ENCODE results near the gene PARN. TPM values are rescaled to one million over a fixed set of nuclear protein-coding genes. Genes with fewer than 3 reads are reported as not detected.

PARN gene
- total and polyA plus RNA-seq, 7 donors = 10.3 to 20.9 (median 14.1) TPM

GRCh38 chr16:14606102-14606501 is 24.0 kb downstream of the PARN start:
- DNase-seq (no peak), ATAC-seq (no peak)
- WGBS, 3 donors = 86 to 98% (median 93%) methylated on average over 6 of the region's 6 CpGs
- peaks cover 15 to 97% of the 10 kb centered on the region in 2 donors for H3K36me3 ChIP-seq (ENCODE audit: insufficient read depth in 1 of 2, low read depth in 1 of 2)
- H3K4me1 ChIP-seq = no peaks in the 10 kb centered on the region
- no peak overlapping the region for H3K27ac ChIP-seq
- no peaks in the 10 kb centered on the region for H3K27me3 ChIP-seq (ENCODE audit: insufficient read depth in 3 of 3, low read length in 2 of 3)
- TF ChIP-seq CTCF (IDR thresholded peaks at IDR 0.05) = no peak
- intact Hi-C loops (cut with DNase I) = no loop called here
- no peak overlapping the region for H3K4me3 ChIP-seq
- H3K9me3 ChIP-seq = no peaks in the 10 kb centered on the region

- ATAC-seq (no peak), DNase-seq (no peak)
- Histone ChIP-seq H3K4me3 (no peak overlapping the region), H3K9me3 (no peaks in the 10 kb centered on the region), H3K27me3 (ENCODE audit: insufficient read depth in 3 of 3, low read length in 2 of 3) (no peaks in the 10 kb centered on the region), H3K4me1 (no peaks in the 10 kb centered on the region), H3K27ac (no peak overlapping the region), H3K36me3 (ENCODE audit: insufficient read depth in 1 of 2, low read depth in 1 of 2) (peaks cover 16 to 95% of the 10 kb centered on the region in 2 donors)
- TF ChIP-seq CTCF (IDR thresholded peaks at IDR 0.05) = no peak
- WGBS, 3 donors = 94 to 95% (median 94%) methylated on average over 6 of the region's 6 CpGs
- intact Hi-C loops (cut with DNase I) = no loop called here
Measured at GRCh38 chr16:14602443-14602963, 27.6 kb downstream of the PARN start.

- no peak for DNase-seq
- TF ChIP-seq CTCF (IDR thresholded peaks at IDR 0.05) = peak; percentile 41
- WGBS, 3 donors = 52 to 70% (median 58%) methylated on average over 2 of the region's 2 CpGs
- ATAC-seq = peak in 1 of 4 donors; percentile 42
- Histone ChIP-seq H3K27ac (no peak overlapping the region), H3K36me3 (ENCODE audit: insufficient read depth in 1 of 2, low read depth in 1 of 2) (peaks cover 17 to 96% of the 10 kb centered on the region in 2 donors), H3K4me3 (no peak overlapping the region), H3K27me3 (ENCODE audit: insufficient read depth in 3 of 3, low read length in 2 of 3) (no peaks in the 10 kb centered on the region), H3K9me3 (no peaks in the 10 kb centered on the region), H3K4me1 (no peaks in the 10 kb centered on the region)
- intact Hi-C loops (cut with DNase I) = no loop called here
Measured at GRCh38 chr16:14600164-14600563, 29.9 kb downstream of the PARN start.

GRCh38 chr16:14586637-14587305 is 43.3 kb downstream of the PARN start:
- ATAC-seq = no peak
- intact Hi-C loops (cut with DNase I) = no loop called here
- Histone ChIP-seq H3K4me3 (no peak overlapping the region), H3K27ac (no peak overlapping the region), H3K36me3 (ENCODE audit: insufficient read depth in 1 of 2, low read depth in 1 of 2) (peaks cover 3 to 100% of the 10 kb centered on the region in 2 donors), H3K9me3 (no peaks in the 10 kb centered on the region), H3K4me1 (no peaks in the 10 kb centered on the region), H3K27me3 (ENCODE audit: insufficient read depth in 3 of 3, low read length in 2 of 3) (no peaks in the 10 kb centered on the region)
- no peak for TF ChIP-seq CTCF (IDR thresholded peaks at IDR 0.05)
- no peak for DNase-seq
- WGBS, 3 donors = 82 to 90% (median 88%) methylated on average over 3 of the region's 3 CpGs

Measured in psoas muscle (tissue), 8 donors.